ENCODE measurements around the gene RAB11FIP4. TPM values are rescaled to one million over a fixed set of nuclear protein-coding genes. Genes with fewer than 3 reads are reported as not detected.

The RAB11FIP4 gene
- total RNA-seq, 1 experiment from 2014 or later: 54.9 TPM

DNA sequence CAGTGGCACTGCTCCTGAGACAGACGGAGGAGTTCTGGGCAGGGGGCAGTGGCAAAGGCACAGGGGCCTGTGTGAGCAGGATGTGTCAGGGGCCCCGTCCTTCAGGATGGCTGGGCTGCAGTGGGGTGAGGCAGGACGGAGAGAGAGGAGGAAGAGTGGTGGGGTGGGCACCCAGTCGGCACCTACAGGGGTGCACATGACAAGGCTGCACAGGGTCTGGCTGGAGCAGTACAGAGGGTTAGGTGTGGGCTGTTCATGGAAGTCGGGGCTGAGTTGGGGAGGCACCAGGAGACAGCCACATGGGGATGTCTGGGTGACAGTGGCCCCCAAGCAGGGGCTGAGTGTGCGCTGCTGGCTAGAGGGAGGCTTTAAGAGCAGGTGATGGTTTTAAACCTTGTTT lies 106.0 kb downstream of the RAB11FIP4 start:
- CTCF ChIA-PET: interaction anchor here (1.3 to 2.9 kb wide), 3 partner anchors 10 to 20 kb away, joined by 3 to 13 read pairs (median 11); no protein-coding TSS in a partner anchor
- Mint-ChIP-seq H3K36me3 (no peaks in the 10 kb centered on the region), H3K27ac (peak overlapping the region; percentile 92), H3K27me3 (ENCODE audit: low read depth) (no peaks in the 10 kb centered on the region), H3K4me3 (no peak overlapping the region), H3K4me1 (peaks cover 76% of the 10 kb centered on the region), H3K9me3 (no peaks in the 10 kb centered on the region)
- TF ChIP-seq NR2C2 (CRISPR knock-in tag; IDR thresholded peaks at IDR 0.05) (no peak), ZNF138 (CRISPR knock-in tag; conservative IDR thresholded peaks at IDR 0.05) (no peak), MYBL2 (CRISPR knock-in tag; IDR thresholded peaks at IDR 0.05) (no peak), USF1 (CRISPR knock-in tag; IDR thresholded peaks at IDR 0.05) (no peak), IRF1 (CRISPR knock-in tag; IDR thresholded peaks at IDR 0.05) (no peak), ELF4 (CRISPR knock-in tag; IDR thresholded peaks at IDR 0.05; ENCODE audit: low read depth) (no peak), SMAD4 (CRISPR knock-in tag; IDR thresholded peaks at IDR 0.05) (no peak), ZNF317 (CRISPR knock-in tag; IDR thresholded peaks at IDR 0.05; ENCODE audit: borderline replicate concordance, low read depth) (no peak), NFYB (CRISPR knock-in tag; conservative IDR thresholded peaks at IDR 0.05; ENCODE audit: low read depth) (no peak), SOX15 (CRISPR knock-in tag; IDR thresholded peaks at IDR 0.05) (no peak)
- TF ChIP-seq, protein P1, sequence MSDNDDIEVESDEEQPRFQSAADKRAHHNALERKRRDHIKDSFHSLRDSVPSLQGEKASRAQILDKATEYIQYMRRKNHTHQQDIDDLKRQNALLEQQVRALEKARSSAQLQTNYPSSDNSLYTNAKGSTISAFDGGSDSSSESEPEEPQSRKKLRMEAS (CRISPR knock-in tag; IDR thresholded peaks at IDR 0.05): no peak
- TF ChIP-seq, protein P2, sequence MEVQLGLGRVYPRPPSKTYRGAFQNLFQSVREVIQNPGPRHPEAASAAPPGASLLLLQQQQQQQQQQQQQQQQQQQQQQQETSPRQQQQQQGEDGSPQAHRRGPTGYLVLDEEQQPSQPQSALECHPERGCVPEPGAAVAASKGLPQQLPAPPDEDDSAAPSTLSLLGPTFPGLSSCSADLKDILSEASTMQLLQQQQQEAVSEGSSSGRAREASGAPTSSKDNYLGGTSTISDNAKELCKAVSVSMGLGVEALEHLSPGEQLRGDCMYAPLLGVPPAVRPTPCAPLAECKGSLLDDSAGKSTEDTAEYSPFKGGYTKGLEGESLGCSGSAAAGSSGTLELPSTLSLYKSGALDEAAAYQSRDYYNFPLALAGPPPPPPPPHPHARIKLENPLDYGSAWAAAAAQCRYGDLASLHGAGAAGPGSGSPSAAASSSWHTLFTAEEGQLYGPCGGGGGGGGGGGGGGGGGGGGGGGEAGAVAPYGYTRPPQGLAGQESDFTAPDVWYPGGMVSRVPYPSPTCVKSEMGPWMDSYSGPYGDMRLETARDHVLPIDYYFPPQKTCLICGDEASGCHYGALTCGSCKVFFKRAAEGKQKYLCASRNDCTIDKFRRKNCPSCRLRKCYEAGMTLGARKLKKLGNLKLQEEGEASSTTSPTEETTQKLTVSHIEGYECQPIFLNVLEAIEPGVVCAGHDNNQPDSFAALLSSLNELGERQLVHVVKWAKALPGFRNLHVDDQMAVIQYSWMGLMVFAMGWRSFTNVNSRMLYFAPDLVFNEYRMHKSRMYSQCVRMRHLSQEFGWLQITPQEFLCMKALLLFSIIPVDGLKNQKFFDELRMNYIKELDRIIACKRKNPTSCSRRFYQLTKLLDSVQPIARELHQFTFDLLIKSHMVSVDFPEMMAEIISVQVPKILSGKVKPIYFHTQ (CRISPR knock-in tag; IDR thresholded peaks at IDR 0.05): no peak
- TF ChIP-seq, protein P3, sequence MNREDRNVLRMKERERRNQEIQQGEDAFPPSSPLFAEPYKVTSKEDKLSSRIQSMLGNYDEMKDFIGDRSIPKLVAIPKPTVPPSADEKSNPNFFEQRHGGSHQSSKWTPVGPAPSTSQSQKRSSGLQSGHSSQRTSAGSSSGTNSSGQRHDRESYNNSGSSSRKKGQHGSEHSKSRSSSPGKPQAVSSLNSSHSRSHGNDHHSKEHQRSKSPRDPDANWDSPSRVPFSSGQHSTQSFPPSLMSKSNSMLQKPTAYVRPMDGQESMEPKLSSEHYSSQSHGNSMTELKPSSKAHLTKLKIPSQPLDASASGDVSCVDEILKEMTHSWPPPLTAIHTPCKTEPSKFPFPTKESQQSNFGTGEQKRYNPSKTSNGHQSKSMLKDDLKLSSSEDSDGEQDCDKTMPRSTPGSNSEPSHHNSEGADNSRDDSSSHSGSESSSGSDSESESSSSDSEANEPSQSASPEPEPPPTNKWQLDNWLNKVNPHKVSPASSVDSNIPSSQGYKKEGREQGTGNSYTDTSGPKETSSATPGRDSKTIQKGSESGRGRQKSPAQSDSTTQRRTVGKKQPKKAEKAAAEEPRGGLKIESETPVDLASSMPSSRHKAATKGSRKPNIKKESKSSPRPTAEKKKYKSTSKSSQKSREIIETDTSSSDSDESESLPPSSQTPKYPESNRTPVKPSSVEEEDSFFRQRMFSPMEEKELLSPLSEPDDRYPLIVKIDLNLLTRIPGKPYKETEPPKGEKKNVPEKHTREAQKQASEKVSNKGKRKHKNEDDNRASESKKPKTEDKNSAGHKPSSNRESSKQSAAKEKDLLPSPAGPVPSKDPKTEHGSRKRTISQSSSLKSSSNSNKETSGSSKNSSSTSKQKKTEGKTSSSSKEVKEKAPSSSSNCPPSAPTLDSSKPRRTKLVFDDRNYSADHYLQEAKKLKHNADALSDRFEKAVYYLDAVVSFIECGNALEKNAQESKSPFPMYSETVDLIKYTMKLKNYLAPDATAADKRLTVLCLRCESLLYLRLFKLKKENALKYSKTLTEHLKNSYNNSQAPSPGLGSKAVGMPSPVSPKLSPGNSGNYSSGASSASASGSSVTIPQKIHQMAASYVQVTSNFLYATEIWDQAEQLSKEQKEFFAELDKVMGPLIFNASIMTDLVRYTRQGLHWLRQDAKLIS (CRISPR knock-in tag; IDR thresholded peaks at IDR 0.05; ENCODE audit: borderline replicate concordance): no peak
- POLR2A ChIA-PET: no interaction called here
- ATAC-seq (no peak), DNase-seq (ENCODE audit: low spot score) (no peak)

DNA sequence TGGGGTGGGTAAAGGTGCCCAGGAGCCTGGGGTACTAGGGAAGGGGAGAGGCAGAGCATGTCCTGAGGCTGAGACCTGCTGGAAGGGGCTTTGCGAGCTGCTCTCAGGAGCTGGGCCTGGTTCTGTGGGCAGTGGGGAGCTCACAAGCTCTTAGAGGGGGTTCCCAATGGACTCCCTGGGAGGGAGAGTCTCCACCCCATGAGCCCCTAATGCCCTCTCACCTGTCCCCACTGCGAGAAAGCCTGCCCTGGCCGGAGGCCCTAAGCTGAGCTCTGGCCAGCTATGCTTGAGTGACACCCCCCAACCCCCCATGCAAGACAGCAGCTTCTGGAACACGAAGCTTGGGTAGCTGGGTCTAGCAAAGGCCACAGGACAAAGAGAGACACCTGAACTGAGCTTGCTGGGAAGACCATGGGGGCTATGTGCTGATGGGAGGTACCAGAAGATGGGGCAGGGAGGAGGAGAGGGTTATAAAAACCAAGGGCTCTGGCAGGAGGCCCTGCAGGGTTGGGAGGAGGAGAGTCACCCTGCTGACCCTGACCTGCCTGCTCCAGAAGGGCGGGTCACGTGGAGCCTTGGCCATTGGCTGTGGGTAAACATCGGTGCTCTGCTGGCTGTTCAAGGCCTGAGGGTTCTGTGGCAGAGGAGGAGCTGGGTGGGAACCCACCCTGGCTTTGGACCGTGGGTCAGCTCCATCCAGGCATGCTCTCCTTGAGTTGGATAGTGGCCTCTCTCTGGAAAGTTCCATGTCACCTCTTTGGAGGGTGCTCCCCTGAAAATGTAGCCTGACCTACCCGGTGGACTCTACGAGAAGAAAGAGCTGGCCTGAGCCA lies 106.7 kb downstream of the RAB11FIP4 start:
- DNase-seq (ENCODE audit: low spot score) (no peak), ATAC-seq (no peak)
- ChIA-PET CTCF (interaction anchor here (1.3 to 2.9 kb wide), 6 partner anchors 9 to 29 kb away, joined by 3 to 13 read pairs (median 9); no protein-coding TSS in a partner anchor), POLR2A (interaction anchor here (0.8 to 1.4 kb wide), 2 partner anchors 9 to 11 kb away, joined by 3 to 10 read pairs; no protein-coding TSS in a partner anchor)
- Mint-ChIP-seq H3K27me3 (ENCODE audit: low read depth) (no peaks in the 10 kb centered on the region), H3K36me3 (no peaks in the 10 kb centered on the region), H3K9me3 (no peaks in the 10 kb centered on the region), H3K4me3 (no peak overlapping the region), H3K27ac (peak overlapping the region; percentile 92; the same call in 1 of the 2 replicates), H3K4me1 (peaks cover 71% of the 10 kb centered on the region)
- TF ChIP-seq NFE2L1 (CRISPR knock-in tag; IDR thresholded peaks at IDR 0.05) (no peak), TCF7 (CRISPR knock-in tag; IDR thresholded peaks at IDR 0.05; ENCODE audit: low read depth) (no peak), JUN (CRISPR knock-in tag; IDR thresholded peaks at IDR 0.05) (no peak), ZNF121 (CRISPR knock-in tag; IDR thresholded peaks at IDR 0.05) (no peak), GRHL2 (CRISPR knock-in tag; IDR thresholded peaks at IDR 0.05; ENCODE audit: insufficient replicate concordance, severe bottlenecking) (no peak), CBFB (CRISPR knock-in tag; IDR thresholded peaks at IDR 0.05; ENCODE audit: low read depth) (no peak), RELA (CRISPR knock-in tag; IDR thresholded peaks at IDR 0.05; ENCODE audit: borderline replicate concordance) (no peak), SP1 (CRISPR knock-in tag; conservative IDR thresholded peaks at IDR 0.05) (no peak), MLX (CRISPR knock-in tag; IDR thresholded peaks at IDR 0.05) (no peak)
- TF ChIP-seq, protein P4, sequence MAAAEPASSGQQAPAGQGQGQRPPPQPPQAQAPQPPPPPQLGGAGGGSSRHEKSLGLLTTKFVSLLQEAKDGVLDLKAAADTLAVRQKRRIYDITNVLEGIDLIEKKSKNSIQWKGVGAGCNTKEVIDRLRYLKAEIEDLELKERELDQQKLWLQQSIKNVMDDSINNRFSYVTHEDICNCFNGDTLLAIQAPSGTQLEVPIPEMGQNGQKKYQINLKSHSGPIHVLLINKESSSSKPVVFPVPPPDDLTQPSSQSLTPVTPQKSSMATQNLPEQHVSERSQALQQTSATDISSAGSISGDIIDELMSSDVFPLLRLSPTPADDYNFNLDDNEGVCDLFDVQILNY (CRISPR knock-in tag; IDR thresholded peaks at IDR 0.05): no peak

Measured in WTC11 (cell line).